Astrocyte of the spinal cord (primary cell): ENCODE measurements around the gene PRR15.

ENCODE experiments used
- DNase-seq: peaks from one replicate; pipeline ENCODE4 v3.0.0; 2011; ENCODE audit warnings: low read depth, low spot score
- H3K4me3 ChIP-seq: 2 replicates; pipeline ENCODE4 v1.5.1; 2011; ENCODE audit warnings: low read depth, mild to moderate bottlenecking, low read length, moderate library complexity
- in situ Hi-C: cut with HindIII; loops from 2 replicates; pipeline ENCODE4 v1.10.0; 2017; ENCODE audit warnings: low sequenced_read_pairs
- TF ChIP-seq, protein P1 (sequence below): IDR thresholded peaks from 2 replicates; pipeline ENCODE4 v1.5.1; 2012; ENCODE audit warnings: low read depth, mild to moderate bottlenecking, low read length, inconsistent platforms

Gene PRR15

DNA sequence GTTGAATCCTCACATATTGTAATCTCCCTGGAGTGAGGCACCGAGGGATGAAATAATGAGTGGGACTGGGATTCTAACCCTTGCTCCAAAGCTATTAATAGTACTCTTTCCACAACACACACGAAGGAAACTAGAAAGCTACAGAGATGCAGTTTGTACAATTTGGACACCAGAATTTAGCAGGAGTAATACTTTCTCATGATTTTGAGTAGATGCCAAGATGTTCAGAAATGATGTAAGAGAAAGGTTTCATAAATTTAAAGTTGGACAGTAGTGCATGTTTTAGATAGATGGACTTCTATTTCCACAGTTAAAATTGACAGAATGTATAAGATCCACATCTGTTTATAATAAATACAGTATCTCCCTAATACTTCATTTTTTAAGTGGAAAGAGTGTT is 46.5 kb downstream of the PRR15 start:
- no peak for DNase-seq

DNA sequence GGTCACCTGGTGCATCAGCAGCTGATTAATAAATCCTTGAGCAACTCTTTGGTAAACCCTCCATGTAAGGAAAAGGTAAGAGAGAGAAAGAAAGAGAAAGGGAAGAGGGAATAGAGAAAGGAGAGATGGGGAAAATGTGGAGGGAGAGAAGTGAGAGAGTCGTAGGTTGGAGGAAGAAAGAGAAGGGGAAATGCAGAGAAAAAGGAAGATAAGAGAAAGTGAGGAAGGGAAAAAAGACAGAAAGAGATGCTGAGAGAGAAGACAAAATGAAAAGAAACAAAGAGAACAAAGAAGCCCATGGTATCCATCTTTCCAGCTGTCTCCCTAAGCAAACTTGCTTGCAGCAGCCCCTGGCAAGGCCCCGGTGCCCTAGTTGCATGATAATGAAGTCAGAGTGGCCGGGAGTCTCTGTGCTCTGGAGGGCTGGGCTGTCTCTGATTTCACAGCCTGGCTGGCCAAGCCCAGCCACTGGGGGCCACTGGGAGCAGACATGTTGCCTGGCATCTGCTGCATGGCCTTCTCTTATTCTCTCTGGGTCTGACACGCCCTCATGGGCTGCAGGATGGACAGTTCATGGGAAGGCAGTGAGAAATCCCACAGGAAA is 48.4 kb downstream of the PRR15 start:
- TF ChIP-seq, protein P1, sequence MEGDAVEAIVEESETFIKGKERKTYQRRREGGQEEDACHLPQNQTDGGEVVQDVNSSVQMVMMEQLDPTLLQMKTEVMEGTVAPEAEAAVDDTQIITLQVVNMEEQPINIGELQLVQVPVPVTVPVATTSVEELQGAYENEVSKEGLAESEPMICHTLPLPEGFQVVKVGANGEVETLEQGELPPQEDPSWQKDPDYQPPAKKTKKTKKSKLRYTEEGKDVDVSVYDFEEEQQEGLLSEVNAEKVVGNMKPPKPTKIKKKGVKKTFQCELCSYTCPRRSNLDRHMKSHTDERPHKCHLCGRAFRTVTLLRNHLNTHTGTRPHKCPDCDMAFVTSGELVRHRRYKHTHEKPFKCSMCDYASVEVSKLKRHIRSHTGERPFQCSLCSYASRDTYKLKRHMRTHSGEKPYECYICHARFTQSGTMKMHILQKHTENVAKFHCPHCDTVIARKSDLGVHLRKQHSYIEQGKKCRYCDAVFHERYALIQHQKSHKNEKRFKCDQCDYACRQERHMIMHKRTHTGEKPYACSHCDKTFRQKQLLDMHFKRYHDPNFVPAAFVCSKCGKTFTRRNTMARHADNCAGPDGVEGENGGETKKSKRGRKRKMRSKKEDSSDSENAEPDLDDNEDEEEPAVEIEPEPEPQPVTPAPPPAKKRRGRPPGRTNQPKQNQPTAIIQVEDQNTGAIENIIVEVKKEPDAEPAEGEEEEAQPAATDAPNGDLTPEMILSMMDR = no peak
- no peak overlapping the region for H3K4me3 ChIP-seq
- in situ Hi-C loops = no loop called here
- no peak for DNase-seq

More for the DNA sequence above, 46.5 kb downstream of the PRR15 start:
- no peak overlapping the region for H3K4me3 ChIP-seq
- TF ChIP-seq, protein P1 = no peak
- in situ Hi-C loops = no loop called here

DNA sequence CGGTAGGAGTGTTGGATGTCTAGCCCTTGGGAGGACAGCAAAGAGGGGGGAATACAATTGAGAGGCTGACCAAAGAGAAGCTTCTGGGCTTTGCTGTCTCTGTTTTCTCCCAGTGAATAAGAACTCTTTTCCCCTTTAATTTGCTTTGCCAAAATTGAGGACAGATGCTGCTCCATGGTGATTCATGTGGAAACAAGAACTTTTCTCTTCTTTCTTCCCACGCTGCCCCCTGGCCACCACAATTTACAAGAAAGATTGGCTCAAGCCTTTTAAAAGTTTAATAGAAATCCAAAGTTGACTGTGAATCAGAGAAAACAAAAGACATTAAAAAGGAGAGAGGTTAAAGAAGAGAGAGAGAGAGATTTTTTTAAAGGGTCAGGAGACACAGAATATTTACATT is 49.0 kb downstream of the PRR15 start:
- in situ Hi-C loops = no loop called here
- DNase-seq = peak; percentile 11
- TF ChIP-seq, protein P1 = no peak
- H3K4me3 ChIP-seq = no peak overlapping the region

DNA sequence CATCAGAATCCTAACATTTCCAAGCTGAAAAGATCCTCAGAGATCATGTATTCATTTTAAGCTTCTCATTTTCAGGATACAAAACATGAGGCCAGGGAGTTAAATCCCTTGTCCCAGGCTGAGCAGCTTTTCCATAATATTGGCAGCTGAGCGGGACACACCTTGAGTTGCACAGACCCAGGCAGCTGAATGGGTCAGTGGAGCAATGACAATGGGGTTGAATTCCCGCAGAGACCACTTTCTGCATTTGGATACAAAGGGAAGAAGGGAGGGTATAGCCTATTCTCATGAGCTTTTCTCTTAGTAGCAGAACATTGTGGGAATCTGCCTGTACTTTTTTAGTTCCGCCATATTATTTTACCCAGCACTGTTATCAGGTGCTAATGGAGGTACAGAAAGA is 49.5 kb downstream of the PRR15 start:
- no peak for DNase-seq
- in situ Hi-C loops = no loop called here
- no peak overlapping the region for H3K4me3 ChIP-seq
- TF ChIP-seq, protein P1 = no peak

DNA sequence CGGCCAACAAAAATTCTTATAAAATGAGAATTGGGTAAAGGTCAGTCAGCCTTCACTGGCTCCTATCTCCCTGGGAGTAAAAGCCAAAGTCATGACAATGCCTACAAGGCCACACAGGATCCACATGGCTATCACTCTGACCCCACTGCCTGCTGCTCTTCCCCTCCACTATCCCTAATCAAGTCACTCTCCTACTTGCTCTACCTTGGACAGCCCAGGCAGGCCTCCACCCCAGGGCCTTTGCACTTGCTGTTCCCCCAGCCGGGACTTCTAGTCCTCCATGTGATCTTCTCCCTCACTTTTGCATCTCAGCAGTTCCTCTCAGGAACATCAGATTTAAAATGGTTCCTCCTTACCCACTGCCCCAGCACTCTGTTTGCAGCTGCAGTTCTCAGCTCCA is 50.6 kb downstream of the PRR15 start:
- no peak for DNase-seq
- no peak overlapping the region for H3K4me3 ChIP-seq
- TF ChIP-seq, protein P1 = no peak
- in situ Hi-C loops = no loop called here
